ENCODE results near the gene DALRD3. TPM values are rescaled to one million over a fixed set of nuclear protein-coding genes. Genes with fewer than 3 reads are reported as not detected.

The DALRD3 gene
- total and polyA plus RNA-seq, 8 donors, result 23.6 to 67.4 (median 60.5) TPM

- ATAC-seq (no peak), DNase-seq (no peak)
- no peaks in the 10 kb centered on the region for H3K27me3 ChIP-seq
- peaks cover 6 to 29% of the 10 kb centered on the region in 2 donors for H3K4me1 ChIP-seq
- no peaks in the 10 kb centered on the region for H3K36me3 ChIP-seq
- no peak for TF ChIP-seq CTCF (IDR thresholded peaks at IDR 0.05)
- no peak overlapping the region for H3K4me3 ChIP-seq
- H3K9me3 ChIP-seq, result no peaks in the 10 kb centered on the region
- intact Hi-C loops (cut with DNase I), result no loop called here
- no peak overlapping the region for H3K27ac ChIP-seq
These were observed 13.1 kb downstream of the DALRD3 start for GRCh38 chr3:49005303-49005680.

DNA sequence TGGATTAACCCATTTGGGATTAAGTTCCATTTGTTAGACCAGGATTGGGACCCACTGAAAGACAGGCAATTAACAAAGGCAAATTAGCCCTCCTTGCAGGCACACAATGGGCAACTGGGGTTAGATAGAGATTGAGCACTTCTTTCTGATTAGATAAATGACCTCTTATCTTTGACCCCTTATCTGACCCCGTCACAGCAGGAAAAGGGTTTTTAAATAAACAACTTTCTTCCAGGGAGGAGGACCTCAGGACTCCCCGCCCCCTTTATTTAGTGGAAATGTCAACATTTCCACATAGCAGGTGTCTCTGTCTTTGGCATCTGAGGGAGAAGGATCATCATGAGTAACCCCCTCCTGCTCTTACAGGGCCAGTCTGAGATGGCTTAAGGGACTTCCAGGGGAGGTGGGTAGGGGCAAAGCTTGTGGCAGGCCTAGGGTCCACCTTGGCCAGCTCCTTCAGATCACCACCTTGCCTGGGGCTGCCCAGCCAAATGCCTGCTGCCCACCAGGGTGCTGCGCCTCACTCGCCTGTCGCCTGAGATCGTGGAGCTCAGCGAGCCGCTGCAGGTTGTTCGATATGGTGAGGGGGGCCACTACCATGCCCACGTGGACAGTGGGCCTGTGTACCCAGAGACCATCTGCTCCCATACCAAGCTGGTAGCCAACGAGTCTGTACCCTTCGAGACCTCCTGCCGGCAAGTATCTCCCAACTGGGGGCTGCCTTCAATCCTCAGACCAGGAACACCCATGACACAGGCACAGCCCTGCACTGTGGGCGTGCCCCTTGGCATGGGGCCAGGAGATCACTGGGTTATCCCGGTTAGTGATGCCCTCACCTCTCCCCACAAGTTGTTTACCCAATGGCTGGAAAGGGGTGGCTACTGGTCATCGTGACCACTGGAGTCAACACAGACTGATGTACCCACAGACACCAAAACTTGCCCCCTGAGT, 13.8 kb downstream of the DALRD3 start:
- DNase-seq (peak in 1 of 4 donors; percentile 43), ATAC-seq (no peak)
- TF ChIP-seq CTCF (IDR thresholded peaks at IDR 0.05), result no peak
- H3K9me3 ChIP-seq, result no peaks in the 10 kb centered on the region
- H3K36me3 ChIP-seq, result no peaks in the 10 kb centered on the region
- no peaks in the 10 kb centered on the region for H3K27me3 ChIP-seq
- H3K27ac ChIP-seq, result no peak overlapping the region
- intact Hi-C loops (cut with DNase I), result no loop called here
- peaks cover 6 to 28% of the 10 kb centered on the region in 2 donors for H3K4me1 ChIP-seq
- H3K4me3 ChIP-seq, result no peak overlapping the region

DNA sequence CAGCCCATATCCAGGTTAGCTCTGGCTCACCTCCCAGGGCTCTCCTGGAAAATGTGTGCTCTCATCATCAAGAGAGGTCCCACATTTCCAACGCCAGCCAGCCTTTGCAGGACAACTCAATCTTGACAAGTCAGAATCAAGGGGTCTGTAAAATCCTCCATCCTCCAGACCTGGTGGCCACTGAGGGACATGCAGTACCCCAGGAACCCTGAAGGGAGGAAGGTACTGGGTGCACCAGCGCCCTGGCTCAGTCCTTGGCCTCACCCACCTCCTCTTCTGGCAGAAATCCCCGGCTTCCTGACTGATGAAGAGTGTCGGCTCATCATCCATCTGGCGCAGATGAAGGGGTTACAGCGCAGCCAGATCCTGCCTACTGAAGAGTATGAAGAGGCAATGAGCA, 17.2 kb downstream of the DALRD3 start:
- DNase-seq, result no peak
- Histone ChIP-seq H3K9me3 (no peaks in the 10 kb centered on the region), H3K27me3 (no peaks in the 10 kb centered on the region), H3K4me3 (no peak overlapping the region), H3K36me3 (peaks cover 0 to 10% of the 10 kb centered on the region in 2 donors), H3K4me1 (peaks cover 2 to 6% of the 10 kb centered on the region in 2 donors), H3K27ac (no peak overlapping the region)
- no peak for ATAC-seq
- intact Hi-C loops (cut with DNase I), result no loop called here
- TF ChIP-seq CTCF (IDR thresholded peaks at IDR 0.05), result no peak

DNA sequence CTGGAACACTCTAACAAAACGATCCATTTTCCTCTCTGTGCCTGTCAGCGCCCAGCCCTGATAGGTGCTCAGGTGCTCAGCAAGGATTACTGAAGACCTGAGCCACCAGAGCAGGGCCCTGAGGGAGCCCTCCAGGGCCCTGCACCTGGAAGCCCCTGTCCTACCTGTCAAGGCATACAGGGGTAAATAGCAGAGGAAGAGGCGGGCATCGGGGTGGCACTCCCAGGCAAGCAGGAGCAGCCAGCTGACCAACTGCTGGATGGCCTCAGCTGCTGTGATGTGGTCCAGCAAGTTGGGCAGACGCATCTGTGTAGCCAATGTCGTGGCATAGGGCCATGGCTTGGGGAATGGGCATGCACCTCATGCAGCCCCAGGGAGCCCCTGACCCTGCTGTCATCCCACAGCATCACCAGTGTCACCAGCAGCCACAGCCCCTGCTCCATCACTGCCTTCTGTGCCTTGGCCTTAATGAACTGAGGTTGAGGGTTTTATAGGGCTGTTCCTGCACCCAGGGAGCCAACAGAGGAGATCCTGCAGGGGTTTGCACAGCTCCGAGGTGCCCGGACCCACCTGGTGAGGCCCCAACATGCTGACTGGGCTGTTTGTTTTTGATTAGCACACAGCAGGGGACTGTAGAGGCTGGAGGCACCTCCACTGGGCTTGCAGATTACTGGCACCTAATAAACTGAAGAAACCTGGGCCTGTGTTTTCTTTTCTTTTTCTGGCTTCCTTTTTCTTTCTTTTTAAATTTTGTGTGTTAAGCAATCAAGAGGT, 19.1 kb downstream of the DALRD3 start:
- Histone ChIP-seq H3K27me3 (no peaks in the 10 kb centered on the region), H3K9me3 (no peaks in the 10 kb centered on the region), H3K36me3 (peaks cover 0 to 28% of the 10 kb centered on the region in 2 donors), H3K4me3 (no peak overlapping the region), H3K4me1 (no peaks in the 10 kb centered on the region), H3K27ac (no peak overlapping the region)
- ATAC-seq (no peak), DNase-seq (no peak)
- intact Hi-C loops (cut with DNase I), result no loop called here
- no peak for TF ChIP-seq CTCF (IDR thresholded peaks at IDR 0.05)
